NCI-H748 (cell line): ENCODE data around the gene CNOT2.

Source experiments
- DNase-seq: peaks from one replicate; lab custom pipeline; 2025; ENCODE audit not compliant: unreplicated experiment; lab: John Stamatoyannopoulos, UW

CNOT2 gene

DNA sequence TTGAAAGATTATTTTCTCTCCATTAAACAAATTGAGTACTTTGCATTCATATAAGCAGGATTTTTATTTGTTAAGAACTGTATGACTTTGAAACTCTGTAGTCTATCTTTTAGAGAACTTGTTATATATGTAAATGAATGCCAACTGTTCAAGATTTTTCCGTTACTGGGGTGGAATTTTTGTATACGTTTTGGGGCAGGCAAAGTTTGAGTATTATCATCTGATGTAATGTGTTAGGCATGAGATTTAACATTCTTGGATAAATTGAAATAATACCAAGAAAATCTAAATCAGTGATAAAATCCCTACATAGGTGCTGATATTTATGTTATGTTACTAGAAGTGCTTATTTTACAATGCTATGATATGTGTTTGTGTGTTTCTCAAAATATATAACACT lies 8.4 kb downstream of the CNOT2 start:
- no peak for DNase-seq

- DNase-seq, result no peak
These were observed 9.6 kb downstream of the CNOT2 start for GRCh38 chr12:70252832-70253231.

GRCh38 chr12:70254225-70254624 lies 11.0 kb downstream of the CNOT2 start:
- DNase-seq, result no peak

DNA sequence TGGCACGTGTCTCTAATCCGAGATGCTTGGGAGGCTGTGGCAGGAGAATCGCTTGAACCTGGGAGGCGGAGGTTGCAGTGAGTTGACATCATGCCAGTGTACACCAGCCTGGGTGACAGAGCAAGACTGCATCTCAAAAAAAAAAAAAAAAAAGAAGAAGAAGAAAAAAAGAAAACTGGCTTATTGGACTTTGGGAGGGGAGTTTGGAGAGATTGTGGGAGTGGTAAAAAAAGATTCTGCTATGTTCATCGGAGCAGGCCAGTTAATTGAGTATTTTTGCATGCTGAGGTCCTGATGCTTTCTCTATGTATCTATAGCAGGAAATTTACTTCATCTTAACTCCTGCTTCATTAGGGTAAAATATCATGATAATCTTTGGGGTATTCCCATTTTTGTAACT lies 11.6 kb downstream of the CNOT2 start:
- DNase-seq, result no peak

DNA sequence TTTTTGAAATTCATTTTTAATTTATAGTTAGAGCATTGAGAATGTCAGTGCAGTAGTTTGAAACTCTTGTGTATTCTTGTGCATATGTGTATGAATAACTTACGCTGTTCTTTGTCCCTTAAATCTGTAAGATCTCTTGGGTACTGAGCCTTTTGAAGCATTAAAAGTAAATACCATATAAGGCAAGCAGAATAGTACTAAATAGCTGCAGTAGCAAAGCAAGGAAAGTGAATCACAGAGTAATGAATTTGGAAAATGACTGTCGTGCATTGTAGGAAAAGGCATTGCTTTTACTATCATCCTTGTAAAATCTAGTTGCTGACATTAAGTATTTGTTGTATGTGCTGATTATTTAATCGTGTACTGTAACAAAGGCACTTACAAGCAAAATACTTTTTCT lies 12.1 kb downstream of the CNOT2 start:
- no peak for DNase-seq

DNA sequence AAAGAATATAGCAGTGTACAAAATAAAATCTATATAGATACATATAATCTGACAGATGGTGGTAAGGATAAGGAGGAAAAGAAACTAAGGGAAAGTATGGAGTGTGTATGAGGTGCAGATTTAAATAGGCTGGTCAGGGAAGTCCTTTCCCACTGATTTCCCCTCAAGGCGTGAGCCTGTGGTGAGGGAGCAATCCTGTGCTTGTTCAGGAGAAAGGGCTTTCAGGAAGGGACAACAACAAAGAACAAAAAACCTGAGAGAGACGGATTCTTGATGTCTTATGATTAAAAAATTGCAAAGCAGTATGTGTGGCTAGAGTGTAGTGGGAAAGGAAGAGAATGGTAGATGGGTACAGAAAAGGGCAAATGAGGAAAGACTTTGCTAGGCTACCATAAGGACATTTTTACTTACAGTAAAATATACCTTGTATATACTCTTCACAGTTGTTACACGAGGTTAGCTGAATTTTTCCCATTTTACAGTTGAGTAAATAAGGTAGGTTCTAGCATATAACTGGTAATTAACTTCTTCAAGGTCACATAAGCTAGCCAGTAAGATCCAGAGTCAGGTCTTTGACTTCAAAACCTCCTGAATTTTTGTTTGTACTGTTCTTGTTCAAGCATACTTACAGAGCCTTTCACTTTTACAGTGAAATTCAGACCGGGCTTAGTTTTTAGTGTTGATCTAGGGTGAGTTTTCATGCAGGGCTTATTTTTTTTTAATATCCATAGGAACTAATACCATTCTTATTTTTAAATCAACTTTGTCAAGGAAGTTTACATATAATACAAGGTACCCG lies 15.6 kb downstream of the CNOT2 start:
- DNase-seq, result no peak

GRCh38 chr12:70260646-70261045 lies 17.4 kb downstream of the CNOT2 start:
- DNase-seq, result no peak

DNA sequence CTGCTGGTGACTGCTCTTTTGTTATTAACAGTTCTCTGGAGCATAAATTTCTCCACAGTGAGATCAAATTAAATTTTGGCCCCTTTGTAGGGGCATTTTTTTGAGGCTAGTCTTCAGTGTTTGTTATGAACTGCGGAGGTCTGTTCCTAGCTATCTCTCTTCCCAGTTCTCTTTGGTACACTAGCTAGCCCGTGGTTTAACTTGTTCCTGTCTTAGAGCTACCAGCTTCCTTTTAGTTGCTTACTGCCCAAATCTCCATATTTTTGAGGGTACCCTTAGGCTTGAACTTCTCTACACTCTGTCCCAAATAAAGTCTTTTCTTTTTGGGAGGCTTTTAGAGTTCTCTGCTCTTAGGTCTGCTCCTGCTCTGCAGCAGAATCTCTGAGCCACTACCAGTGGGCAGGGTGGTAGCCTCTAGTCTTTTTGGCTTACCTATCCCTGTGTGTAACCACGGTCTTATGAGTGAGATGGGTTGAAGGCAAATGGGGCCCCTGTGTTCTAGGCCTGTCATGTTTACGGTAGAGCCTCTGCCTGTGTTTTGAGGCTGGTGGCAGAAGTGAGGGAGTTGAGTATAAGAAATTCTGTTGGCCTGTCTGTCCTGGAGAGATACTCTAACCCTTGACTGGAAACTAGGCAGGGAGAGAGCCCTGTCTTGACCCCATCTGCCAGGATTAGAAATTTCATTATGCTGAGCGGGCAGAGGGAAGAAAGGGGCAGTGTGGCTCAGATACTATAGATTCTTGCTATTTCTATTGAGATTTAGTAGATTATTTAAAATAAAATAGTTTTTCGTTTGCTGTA lies 21.0 kb downstream of the CNOT2 start:
- no peak for DNase-seq

DNA sequence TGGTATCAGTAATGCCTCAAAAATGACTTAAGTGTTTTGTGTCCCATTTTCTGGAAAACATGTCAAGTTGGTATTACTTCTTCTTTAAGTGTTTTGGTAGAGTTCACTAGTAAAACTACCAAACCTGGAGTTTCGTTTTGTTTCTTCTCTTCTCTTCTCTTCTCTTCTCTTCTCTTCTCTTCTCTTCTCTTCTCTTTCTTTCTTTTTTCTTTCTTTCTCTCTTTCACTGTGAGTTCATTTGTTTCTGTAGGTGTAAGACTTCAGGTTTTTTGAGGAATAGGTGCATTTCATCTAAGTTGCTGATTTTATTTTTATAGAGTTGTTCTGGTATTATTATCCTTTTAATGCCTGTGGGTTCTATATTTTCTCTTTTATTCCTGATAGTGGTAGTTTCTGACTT lies 21.9 kb downstream of the CNOT2 start:
- no peak for DNase-seq

GRCh38 chr12:70267550-70267949 lies 24.3 kb downstream of the CNOT2 start:
- DNase-seq, result no peak

DNA sequence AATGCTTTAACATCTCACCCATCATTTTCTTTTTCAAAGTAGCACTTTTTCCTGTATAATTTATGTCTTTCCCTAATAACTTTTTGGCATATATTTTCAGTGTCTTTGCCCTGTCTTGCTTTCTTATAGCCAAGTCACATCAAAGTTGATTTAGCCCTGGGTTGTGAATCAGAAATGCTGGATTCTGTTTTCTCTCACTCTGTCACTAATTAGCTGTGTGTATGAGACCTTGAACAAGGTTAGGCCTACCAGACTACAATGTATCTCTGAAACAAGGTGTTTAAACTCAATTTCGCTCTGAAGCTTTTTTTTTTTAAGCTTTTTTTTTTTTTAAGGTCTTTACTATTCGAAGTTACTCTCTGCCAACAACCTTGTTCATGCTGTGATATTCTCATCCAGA lies 25.7 kb downstream of the CNOT2 start:
- no peak for DNase-seq

DNA sequence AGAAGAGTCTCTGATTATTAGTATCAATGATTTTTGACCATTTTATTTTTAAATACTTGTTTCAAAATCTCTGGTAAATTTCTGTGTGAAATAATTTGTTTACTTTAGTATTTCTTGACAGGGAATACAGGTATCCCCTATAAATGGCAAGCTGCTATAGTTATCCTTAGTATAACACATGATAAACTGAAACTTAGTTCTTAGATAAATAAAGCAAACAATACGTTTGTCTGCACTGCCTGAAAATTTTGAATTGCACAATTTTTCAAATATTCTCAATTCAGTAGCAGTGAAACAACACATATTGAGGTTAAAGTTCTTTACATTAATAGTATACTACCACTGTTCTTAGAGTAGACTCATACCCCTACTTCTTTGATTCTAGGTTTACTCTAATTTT lies 26.9 kb downstream of the CNOT2 start:
- no peak for DNase-seq

- DNase-seq, result peak; percentile 4
These were observed 27.8 kb downstream of the CNOT2 start for GRCh38 chr12:70271025-70271424.

- DNase-seq, result no peak
These were observed 29.3 kb downstream of the CNOT2 start for GRCh38 chr12:70272510-70272909.

DNA sequence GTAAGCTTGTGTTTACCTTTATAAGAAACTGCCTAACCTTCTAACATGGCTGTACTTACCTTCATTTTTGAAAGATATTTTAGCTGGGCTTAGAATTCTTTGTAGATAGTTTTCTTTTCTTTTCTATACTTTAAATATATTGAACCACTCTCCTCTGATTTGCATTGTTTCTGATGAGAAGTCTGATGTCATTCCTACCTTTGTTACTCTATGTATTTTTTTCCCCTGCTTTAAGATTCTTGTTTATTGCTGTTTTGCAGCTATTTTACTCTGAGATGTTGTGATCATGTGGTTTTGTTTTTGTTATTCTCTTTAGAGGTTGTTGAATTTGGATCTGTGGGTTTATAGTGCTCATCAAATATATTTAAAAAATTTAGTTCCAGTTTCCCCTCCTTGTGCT lies 31.8 kb downstream of the CNOT2 start:
- no peak for DNase-seq

DNA sequence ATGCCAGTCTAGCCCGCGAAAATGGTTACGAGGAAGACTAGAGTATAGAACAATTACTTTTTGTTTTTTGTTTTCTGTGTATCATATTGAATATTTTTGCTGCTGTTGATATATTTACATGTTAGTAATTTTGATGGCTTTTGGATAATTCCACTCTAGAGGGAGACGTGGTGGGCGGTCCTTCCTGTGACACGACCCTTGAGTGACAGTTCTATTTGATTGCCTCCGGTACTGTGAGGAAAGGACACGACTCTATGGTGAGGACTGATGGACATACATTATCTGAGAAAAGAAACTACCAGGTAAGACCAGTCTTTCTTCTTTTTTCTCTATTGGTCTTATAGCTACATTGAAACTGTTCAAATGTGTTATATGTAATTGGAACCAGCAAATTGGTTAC lies 34.7 kb downstream of the CNOT2 start:
- DNase-seq, result no peak

DNA sequence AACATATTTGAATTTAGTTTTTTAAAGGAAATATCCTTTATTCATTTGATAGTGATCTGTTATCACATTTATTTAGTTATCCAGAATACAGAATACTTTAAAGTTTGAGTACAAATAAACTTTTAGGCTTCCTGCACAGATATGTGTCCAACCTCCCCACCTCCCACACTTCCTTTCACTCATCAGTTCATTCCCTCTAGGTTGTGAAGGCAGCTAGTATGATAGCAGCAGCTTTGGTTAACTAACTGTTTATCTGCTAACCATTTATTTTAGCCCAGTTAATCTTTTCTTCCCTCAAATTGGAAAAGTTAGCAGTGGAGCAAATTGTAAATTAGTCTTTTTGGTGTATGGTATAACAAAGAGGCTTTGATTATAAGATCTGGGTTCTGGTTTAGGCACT lies 35.7 kb downstream of the CNOT2 start:
- DNase-seq, result no peak

DNA sequence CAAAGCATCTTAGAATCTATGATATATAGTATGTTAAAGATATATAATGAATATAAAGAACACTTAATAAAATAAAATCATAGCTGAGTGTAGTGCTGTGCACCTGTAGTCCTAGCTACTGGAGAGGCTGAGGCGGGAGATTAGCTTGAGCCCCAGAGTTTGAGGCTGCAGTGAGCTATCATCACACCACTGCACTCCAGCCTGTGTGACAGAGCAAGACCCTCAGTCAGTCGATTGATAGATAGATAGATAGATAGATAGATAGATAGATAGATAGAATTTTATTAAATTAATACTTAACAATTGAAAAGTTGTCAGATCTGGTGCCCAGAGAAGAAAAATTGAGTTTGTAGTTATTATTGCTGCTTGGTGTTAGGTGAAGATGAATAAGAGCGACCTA lies 40.0 kb downstream of the CNOT2 start:
- no peak for DNase-seq

- no peak for DNase-seq
These were observed 45.6 kb downstream of the CNOT2 start for GRCh38 chr12:70288817-70289216.

- no peak for DNase-seq
These were observed 46.9 kb downstream of the CNOT2 start for GRCh38 chr12:70290116-70290515.

DNA sequence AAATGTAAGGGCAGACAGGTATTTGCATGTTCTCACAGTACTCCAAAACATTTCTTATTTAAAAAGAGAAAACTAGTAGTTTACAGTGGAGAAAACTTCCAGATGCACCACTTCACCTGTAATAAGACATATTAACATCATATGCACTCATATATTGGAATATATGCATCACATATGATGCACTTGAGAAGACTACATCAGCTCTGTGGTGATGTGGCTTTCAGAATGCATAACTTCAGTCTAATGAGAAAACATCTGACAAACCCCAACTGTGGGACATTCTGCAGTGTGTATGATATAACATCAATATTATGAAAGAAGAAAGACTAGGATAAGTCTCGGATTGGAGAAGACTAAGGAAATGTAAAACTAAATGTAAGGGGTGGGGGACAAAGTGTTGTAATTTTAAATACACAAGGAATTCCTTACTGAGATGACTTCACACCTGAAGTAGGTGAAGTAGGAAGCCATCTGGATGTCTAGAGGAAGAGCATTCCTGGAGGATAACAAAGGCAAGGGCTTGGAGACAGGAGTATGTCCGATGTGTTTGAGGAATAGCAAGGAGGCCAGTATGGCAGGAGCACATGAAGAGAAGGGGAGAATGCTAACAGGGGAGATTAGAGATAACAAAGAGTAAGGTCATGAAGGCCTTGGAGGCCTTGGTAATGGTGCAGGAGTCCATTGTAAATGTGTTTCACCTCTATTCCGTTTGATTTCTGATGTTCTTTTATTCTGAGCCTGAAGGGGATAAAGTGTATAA lies 49.0 kb downstream of the CNOT2 start:
- no peak for DNase-seq
